HepG2 (cell line): ENCODE measurements around the gene TMEFF2. TPM values are rescaled to one million over a fixed set of nuclear protein-coding genes. Genes with fewer than 3 reads are reported as not detected.

Experiments
- ATRX ChIP-seq: sonication (generic); formaldehyde crosslinking; IDR thresholded peaks from 2 replicates; pipeline ENCODE4 v1.4.0; 2020; ENCODE audit warnings: missing genetic modification reagents, borderline replicate concordance
- BCL6 ChIP-seq: IDR thresholded peaks from 2 replicates; pipeline ENCODE4 v1.6.1; 2016; ENCODE audit warnings: missing genetic modification reagents, missing compliant biosample characterization
- ELF3 ChIP-seq: IDR thresholded peaks from 2 replicates; pipeline ENCODE4 v1.6.1; 2016; ENCODE audit warnings: missing genetic modification reagents, missing compliant biosample characterization
- FOXP1 ChIP-seq, 2 experiments: fragments of 450-650 bp in 1 of 2; IDR thresholded peaks; 2 replicates each; pipeline ENCODE4 v1.6.1; 2017 to 2018; ENCODE audit warnings: antibody characterized with exemption in 1 of 2
- LCORL ChIP-seq, 2 experiments: fragments of 450-650 bp in 1 of 2; sonication (generic) in 1 of 2; formaldehyde crosslinking in 1 of 2; IDR thresholded peaks; 2 replicates each; pipeline versions ENCODE4 v1.5.0 to v1.6.1; 2017 to 2020; ENCODE audit warnings: antibody characterized with exemption in 1 of 2, missing genetic modification reagents in 1 of 2
- MTA3 ChIP-seq: sonication (generic); formaldehyde crosslinking; IDR thresholded peaks from 2 replicates; pipeline ENCODE4 v1.4.0; 2020; ENCODE audit warnings: missing genetic modification reagents
- MXD4 ChIP-seq: IDR thresholded peaks from 2 replicates; pipeline ENCODE4 v1.6.1; 2016; ENCODE audit warnings: mild to moderate bottlenecking, missing biosample characterization, missing genetic modification reagents
- NCOA2 ChIP-seq: sonication (generic); formaldehyde crosslinking; IDR thresholded peaks from 2 replicates; pipeline ENCODE4 v1.8.0; 2022; ENCODE audit warnings: inconsistent platforms
- NFRKB ChIP-seq: fragments of 450-650 bp; IDR thresholded peaks from 2 replicates; pipeline ENCODE4 v1.6.1; 2017
- NRL ChIP-seq: sonication (generic); formaldehyde crosslinking; IDR thresholded peaks from 2 replicates; pipeline ENCODE4 v1.5.0; 2020; ENCODE audit warnings: missing genetic modification reagents, mild to moderate bottlenecking, moderate library complexity, borderline replicate concordance
- POLR2AphosphoS5 ChIP-seq: IDR thresholded peaks from 2 replicates; pipeline ENCODE4 v1.6.1; 2012; ENCODE audit warnings: low read depth, low read length
- SAFB2 ChIP-seq: sonication (generic); formaldehyde crosslinking; IDR thresholded peaks from 2 replicates; pipeline ENCODE4 v1.5.1; 2020; ENCODE audit warnings: missing genetic modification reagents, low read depth, mild to moderate bottlenecking, borderline replicate concordance
- SATB2 ChIP-seq: sonication (generic); formaldehyde crosslinking; IDR thresholded peaks from 2 replicates; pipeline ENCODE4 v1.5.0; 2020; ENCODE audit warnings: missing genetic modification reagents
- TEF ChIP-seq: sonication (generic); formaldehyde crosslinking; IDR thresholded peaks from 2 replicates; pipeline ENCODE4 v1.5.0; 2020; ENCODE audit warnings: missing genetic modification reagents
- ZBTB42 ChIP-seq: sonication (generic); formaldehyde crosslinking; IDR thresholded peaks from 2 replicates; pipeline ENCODE4 v1.5.0; 2020; ENCODE audit warnings: mild to moderate bottlenecking, missing genetic modification reagents
- ZMAT5 ChIP-seq: sonication (generic); formaldehyde crosslinking; IDR thresholded peaks from 2 replicates; pipeline ENCODE4 v1.5.0; 2020; ENCODE audit warnings: mild to moderate bottlenecking, low read depth, missing genetic modification reagents, borderline replicate concordance
- ZNF337 ChIP-seq: sonication (generic); formaldehyde crosslinking; IDR thresholded peaks from 2 replicates; pipeline ENCODE4 v1.5.1; 2020; ENCODE audit warnings: missing genetic modification reagents, low read depth, mild to moderate bottlenecking, borderline replicate concordance
- ZNF431 ChIP-seq: sonication (generic); formaldehyde crosslinking; IDR thresholded peaks from 2 replicates; pipeline ENCODE4 v1.9.0; 2022; ENCODE audit warnings: missing genetic modification reagents, low read depth, mild to moderate bottlenecking, borderline replicate concordance
- ZNF678 ChIP-seq: sonication (generic); formaldehyde crosslinking; IDR thresholded peaks from 2 replicates; pipeline ENCODE4 v1.4.0; 2020; ENCODE audit warnings: mild to moderate bottlenecking, missing genetic modification reagents
- polyA plus RNA-seq, 8 experiments: library from polyadenylated mRNA; depleted of rRNA in 3 of 8; stranded (reverse) in 7 of 8; unstranded in 1 of 8; fragments of >200 nt; fragmentation: Illumina TruSeq in 4 of 8; extraction: Trizol in 4 of 8; gene quantifications; 2 replicates each; pipeline versions ENCODE4 v1.2.1 to v1.2.3, GENCODE V29; 2011 to 2016; ENCODE audit warnings: low read depth in 4 of 8, missing spikeins in 1 of 8, mixed read lengths in 1 of 8; ENCODE audit not compliant: insufficient read depth in 1 of 8
- total RNA-seq, 5 experiments: library from RNA; depleted of rRNA; stranded (reverse); fragments of >200 nt; fragmentation: Illumina TruSeq; extraction: Trizol; gene quantifications; 2 replicates each; pipeline ENCODE4 v1.2.3, GENCODE V29; 2016; ENCODE audit warnings: low read depth in 1 of 5
- TF ChIP-seq, protein P1 (sequence below): sonication (generic); formaldehyde crosslinking; IDR thresholded peaks from 2 replicates; pipeline ENCODE4 v1.5.0; 2020; ENCODE audit warnings: mild to moderate bottlenecking, missing genetic modification reagents
- TF ChIP-seq, protein P2 (sequence below): sonication (generic); formaldehyde crosslinking; IDR thresholded peaks from 2 replicates; pipeline ENCODE4 v1.8.0; 2022; ENCODE audit warnings: mild to moderate bottlenecking, missing genetic modification reagents, moderate library complexity
- TF ChIP-seq, protein P3 (sequence below), 2 experiments: fragments of 450-650 bp in 1 of 2; sonication (generic) in 1 of 2; formaldehyde crosslinking; IDR thresholded peaks; 2 replicates each; pipeline versions ENCODE4 v1.5.0 to v1.8.0; 2020 to 2022; ENCODE audit warnings: mild to moderate bottlenecking in 1 of 2, missing genetic modification reagents in 1 of 2

Gene TMEFF2
- total and polyA plus RNA-seq, 2 of the 13 experiments (the other 11 are each of a cell fraction or from before 2014, with no cell fraction given), result not detected

- TF ChIP-seq, protein P1, sequence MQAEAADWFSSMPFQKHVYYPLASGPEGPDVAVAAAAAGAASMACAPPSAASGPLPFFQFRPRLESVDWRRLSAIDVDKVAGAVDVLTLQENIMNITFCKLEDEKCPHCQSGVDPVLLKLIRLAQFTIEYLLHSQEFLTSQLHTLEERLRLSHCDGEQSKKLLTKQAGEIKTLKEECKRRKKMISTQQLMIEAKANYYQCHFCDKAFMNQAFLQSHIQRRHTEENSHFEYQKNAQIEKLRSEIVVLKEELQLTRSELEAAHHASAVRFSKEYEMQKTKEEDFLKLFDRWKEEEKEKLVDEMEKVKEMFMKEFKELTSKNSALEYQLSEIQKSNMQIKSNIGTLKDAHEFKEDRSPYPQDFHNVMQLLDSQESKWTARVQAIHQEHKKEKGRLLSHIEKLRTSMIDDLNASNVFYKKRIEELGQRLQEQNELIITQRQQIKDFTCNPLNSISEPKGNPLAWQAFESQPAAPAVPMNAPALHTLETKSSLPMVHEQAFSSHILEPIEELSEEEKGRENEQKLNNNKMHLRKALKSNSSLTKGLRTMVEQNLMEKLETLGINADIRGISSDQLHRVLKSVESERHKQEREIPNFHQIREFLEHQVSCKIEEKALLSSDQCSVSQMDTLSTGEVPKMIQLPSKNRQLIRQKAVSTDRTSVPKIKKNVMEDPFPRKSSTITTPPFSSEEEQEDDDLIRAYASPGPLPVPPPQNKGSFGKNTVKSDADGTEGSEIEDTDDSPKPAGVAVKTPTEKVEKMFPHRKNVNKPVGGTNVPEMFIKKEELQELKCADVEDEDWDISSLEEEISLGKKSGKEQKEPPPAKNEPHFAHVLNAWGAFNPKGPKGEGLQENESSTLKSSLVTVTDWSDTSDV (CRISPR knock-in tag), result no peak
- TF ChIP-seq ZBTB42 (CRISPR knock-in tag) (no peak), SAFB2 (CRISPR knock-in tag) (no peak), LCORL (IDR thresholded peaks at IDR 0.05) (no peak), LCORL (CRISPR knock-in tag; IDR thresholded peaks at IDR 0.05) (0 out of 2 replicates have a peak, but pooled peaks have one; percentile 18), ATRX (CRISPR knock-in tag) (no peak), SATB2 (CRISPR knock-in tag) (no peak), ELF3 (peak; percentile 67), NCOA2 (CRISPR knock-in tag) (peak; percentile 58; the same call in 1 of the 2 replicates), MXD4 (CRISPR knock-in tag) (0 out of 2 replicates have a peak, but pooled peaks have one; percentile 26), POLR2AphosphoS5 (no peak), FOXP1 (IDR thresholded peaks at IDR 0.05) (no peak), FOXP1 (CRISPR knock-in tag; IDR thresholded peaks at IDR 0.05) (peak; percentile 59), ZNF431 (CRISPR knock-in tag) (no peak), NFRKB (no peak), ZNF337 (no peak), ZMAT5 (CRISPR knock-in tag) (no peak), TEF (CRISPR knock-in tag) (no peak), MTA3 (CRISPR knock-in tag) (no peak), ZNF678 (CRISPR knock-in tag) (no peak), NRL (CRISPR knock-in tag) (no peak), BCL6 (CRISPR knock-in tag) (peak; percentile 37; the same call in 1 of the 2 replicates)
- TF ChIP-seq, protein P2, sequence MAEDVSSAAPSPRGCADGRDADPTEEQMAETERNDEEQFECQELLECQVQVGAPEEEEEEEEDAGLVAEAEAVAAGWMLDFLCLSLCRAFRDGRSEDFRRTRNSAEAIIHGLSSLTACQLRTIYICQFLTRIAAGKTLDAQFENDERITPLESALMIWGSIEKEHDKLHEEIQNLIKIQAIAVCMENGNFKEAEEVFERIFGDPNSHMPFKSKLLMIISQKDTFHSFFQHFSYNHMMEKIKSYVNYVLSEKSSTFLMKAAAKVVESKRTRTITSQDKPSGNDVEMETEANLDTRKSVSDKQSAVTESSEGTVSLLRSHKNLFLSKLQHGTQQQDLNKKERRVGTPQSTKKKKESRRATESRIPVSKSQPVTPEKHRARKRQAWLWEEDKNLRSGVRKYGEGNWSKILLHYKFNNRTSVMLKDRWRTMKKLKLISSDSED (CRISPR knock-in tag), result no peak
- TF ChIP-seq, protein P3, sequence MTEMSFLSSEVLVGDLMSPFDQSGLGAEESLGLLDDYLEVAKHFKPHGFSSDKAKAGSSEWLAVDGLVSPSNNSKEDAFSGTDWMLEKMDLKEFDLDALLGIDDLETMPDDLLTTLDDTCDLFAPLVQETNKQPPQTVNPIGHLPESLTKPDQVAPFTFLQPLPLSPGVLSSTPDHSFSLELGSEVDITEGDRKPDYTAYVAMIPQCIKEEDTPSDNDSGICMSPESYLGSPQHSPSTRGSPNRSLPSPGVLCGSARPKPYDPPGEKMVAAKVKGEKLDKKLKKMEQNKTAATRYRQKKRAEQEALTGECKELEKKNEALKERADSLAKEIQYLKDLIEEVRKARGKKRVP (CRISPR knock-in tag; IDR thresholded peaks at IDR 0.05), result no peak
These were observed 277.3 kb downstream of the TMEFF2 start (continued) for GRCh38 chr2:191917430-191917881.
